ENCODE measurements around the gene AXDND1. TPM values are rescaled to one million over a fixed set of nuclear protein-coding genes. Genes with fewer than 3 reads are reported as not detected.
"Not testable (repeated sequence)": the region's sequence is repeated elsewhere in the genome, so short reads cannot be mapped to it uniquely, and the experiment has no call there.

The AXDND1 gene
- total and polyA plus RNA-seq, 2 of the 8 experiments (the other 6 are each of a cell fraction or from before 2014, with no cell fraction given) = 0.61 TPM; not detected in 1

GRCh38 chr1:179393721-179394120 is 27.9 kb downstream of the AXDND1 start (continued):
- TF ChIP-seq RNF2 (IDR thresholded peaks at IDR 0.05; ENCODE audit: borderline replicate concordance, low read depth, low read length, missing control alignments, poor library complexity, severe bottlenecking) (no peak), HDAC2 (IDR thresholded peaks at IDR 0.05; ENCODE audit: borderline replicate concordance in 1 of 2, low read depth in 2 of 2, low read length in 2 of 2) (no peak)

GRCh38 chr1:179399399-179399798 is 33.6 kb downstream of the AXDND1 start:
- H2BK5ac ChIP-seq (ENCODE audit: low read depth, low read length); H3K27me3 ChIP-seq (replicated peaks in 1 of 4; ENCODE audit: control insufficient read depth in 3 of 4, extremely low read depth in 1 of 4, insufficient read depth in 3 of 4, low read length in 3 of 4); H3K9ac ChIP-seq (replicated peaks in 1 of 4; ENCODE audit: extremely low read depth in 1 of 4, low read depth in 3 of 4, low read length in 3 of 4); H3K4me3 ChIP-seq (ENCODE audit: extremely low read depth in 1 of 4, insufficient read depth in 2 of 4, low read depth in 3 of 4, low read length in 4 of 4); FAIRE-seq; H3K4me1 ChIP-seq (replicated peaks in 1 of 4; ENCODE audit: control insufficient read depth in 3 of 4, insufficient read depth in 4 of 4, low read length in 3 of 4); H4K8ac ChIP-seq (ENCODE audit: extremely low read depth, insufficient read depth, low read length); H2BK20ac ChIP-seq (ENCODE audit: low read length); H3K4me2 ChIP-seq (ENCODE audit: insufficient read depth in 1 of 2, low read depth in 2 of 2, low read length in 2 of 2); H4K91ac ChIP-seq (replicated peaks; ENCODE audit: insufficient read length, low read length); H2AK5ac ChIP-seq (ENCODE audit: low read depth, low read length); H3K79me1 ChIP-seq (ENCODE audit: low read depth, low read length); H2AFZ ChIP-seq (ENCODE audit: low read length); H3K18ac ChIP-seq (ENCODE audit: extremely low read depth, low read length); H3K4ac ChIP-seq (replicated peaks; ENCODE audit: insufficient read length, low read depth, low read length); H3K79me2 ChIP-seq (ENCODE audit: control insufficient read depth in 1 of 2, insufficient read depth in 2 of 2, low read length in 2 of 2); H4K5ac ChIP-seq (ENCODE audit: insufficient read length, low read depth, low read length); H3K27ac ChIP-seq (ENCODE audit: low read depth, low read length); H2BK15ac ChIP-seq (ENCODE audit: low read length); H3K23me2 ChIP-seq (ENCODE audit: low read depth, low read length); H3K9me3 ChIP-seq (ENCODE audit: insufficient read depth in 2 of 2, low read depth in 1 of 2, low read length in 1 of 2); H3K14ac ChIP-seq (ENCODE audit: insufficient read length); DNase-seq (ENCODE audit: low read depth in 1 of 2, low spot score in 2 of 2); H4K20me1 ChIP-seq (replicated peaks in 1 of 2; ENCODE audit: control insufficient read depth in 1 of 2, insufficient read depth in 2 of 2, low read length in 2 of 2); H3K36me3 ChIP-seq (ENCODE audit: control insufficient read depth in 2 of 4, insufficient read depth in 4 of 4, low read length in 3 of 4); H3K23ac ChIP-seq (ENCODE audit: insufficient read length); H2BK12ac ChIP-seq (ENCODE audit: low read depth, low read length); H3K56ac ChIP-seq (replicated peaks; ENCODE audit: insufficient read length, low read depth, low read length); POLR2A ChIA-PET (ENCODE audit: partially characterized antibody); CTCF ChIA-PET (ENCODE audit: partially characterized antibody); H2BK120ac ChIP-seq (replicated peaks; ENCODE audit: low read depth, low read length): not testable (repeated sequence)
- 85% methylated on average over 2 of the region's 2 CpGs; no CpG with 5 or more reads in 1 of the 2 experiments for WGBS, 2 experiments (ENCODE audit: extremely low coverage in 1 of 2, insufficient coverage in 1 of 2, insufficient read length in 1 of 2, insufficient replicate concordance in 2 of 2, low coverage in 1 of 2, low lambda C conversion rate in 2 of 2, missing lambda C conversion rate in 1 of 2)
